NCI-H2081 treated with DMSO at 0.1 percent for 48 hours (cell line): ENCODE results near the gene COL9A3.

ENCODE experiments used
- DNase-seq: peaks from one replicate; lab custom pipeline; 2025; lab: John Stamatoyannopoulos, UW

COL9A3 gene

GRCh38 chr20:62778601-62779416, 38.0 kb upstream of the COL9A3 start:
- no peak for DNase-seq

GRCh38 chr20:62779417-62779685, 37.5 kb upstream of the COL9A3 start:
- no peak for DNase-seq

GRCh38 chr20:62780204-62780603, 36.6 kb upstream of the COL9A3 start:
- no peak for DNase-seq

GRCh38 chr20:62780696-62781095, 36.2 kb upstream of the COL9A3 start:
- no peak for DNase-seq

GRCh38 chr20:62782149-62782892, 34.5 kb upstream of the COL9A3 start:
- no peak for DNase-seq

GRCh38 chr20:62782893-62783278, 34.0 kb upstream of the COL9A3 start:
- no peak for DNase-seq

- no peak for DNase-seq
Observed at GRCh38 chr20:62784497-62784896, 32.4 kb upstream of the COL9A3 start.

GRCh38 chr20:62785393-62785792, 31.5 kb upstream of the COL9A3 start:
- DNase-seq = no peak

GRCh38 chr20:62786157-62786556, 30.7 kb upstream of the COL9A3 start:
- no peak for DNase-seq

GRCh38 chr20:62787321-62787720, 29.5 kb upstream of the COL9A3 start:
- no peak for DNase-seq

GRCh38 chr20:62787866-62788265, 29.0 kb upstream of the COL9A3 start:
- no peak for DNase-seq

- no peak for DNase-seq
Observed at GRCh38 chr20:62788607-62789006, 28.2 kb upstream of the COL9A3 start.

- DNase-seq = no peak
Observed at GRCh38 chr20:62790075-62790474, 26.8 kb upstream of the COL9A3 start.

- peak; percentile 31 for DNase-seq
Observed at GRCh38 chr20:62791301-62792181, 25.3 kb upstream of the COL9A3 start.

- DNase-seq = no peak
Observed at GRCh38 chr20:62792182-62792939, 24.5 kb upstream of the COL9A3 start.

- DNase-seq = no peak
Observed at GRCh38 chr20:62792940-62793756, 23.7 kb upstream of the COL9A3 start.

GRCh38 chr20:62793757-62794006, 23.2 kb upstream of the COL9A3 start:
- DNase-seq = no peak

GRCh38 chr20:62794007-62794724, 22.7 kb upstream of the COL9A3 start:
- peak; percentile 52 for DNase-seq

GRCh38 chr20:62795023-62795761, 21.7 kb upstream of the COL9A3 start:
- no peak for DNase-seq
